Fibroblast of lung (primary cell): ENCODE results near the gene RING1. TPM values are rescaled to one million over a fixed set of nuclear protein-coding genes. Genes with fewer than 3 reads are reported as not detected.

Source experiments
- DNase-seq, 2 donors: peaks; one replicate each; pipeline versions ENCODE4 v3.0.0 to v3.0.0-alpha.2; 2010; ENCODE audit warnings: low read depth in 2 of 2
- H2AFZ ChIP-seq: 2 replicates; pipeline ENCODE4 v1.5.1; 2012; ENCODE audit warnings: low read length, control low read depth, inconsistent platforms
- H3K27ac ChIP-seq: 2 replicates; pipeline ENCODE4 v1.5.1; 2011; ENCODE audit warnings: low read length, control low read depth; ENCODE audit not compliant: insufficient read depth
- H3K27me3 ChIP-seq: 2 replicates; pipeline ENCODE4 v1.5.1; 2011; ENCODE audit warnings: mild to moderate bottlenecking, low read length; ENCODE audit not compliant: control insufficient read depth, insufficient read depth
- H3K36me3 ChIP-seq: 2 replicates; pipeline ENCODE4 v1.5.1; 2011; ENCODE audit warnings: low read length; ENCODE audit not compliant: control insufficient read depth, insufficient read depth
- H3K4me1 ChIP-seq: 2 replicates; pipeline ENCODE4 v1.5.1; 2011; ENCODE audit warnings: low read length; ENCODE audit not compliant: control insufficient read depth, insufficient read depth; ENCODE audit errors: extremely low read depth
- H3K4me2 ChIP-seq: 2 replicates; pipeline ENCODE4 v1.5.1; 2011; ENCODE audit warnings: low read length, control low read depth; ENCODE audit not compliant: insufficient read depth; ENCODE audit errors: extremely low read depth
- H3K4me3 ChIP-seq, 4 experiments: fragments of 200-600 bp in 1 of 4; sonication (generic) in 1 of 4; replicated peaks in 1 of 4; 2 replicates each; pipeline ENCODE4 v1.5.1; 2011 to 2016; ENCODE audit warnings: low read length in 4 of 4, low read depth in 3 of 4, mild to moderate bottlenecking in 3 of 4, control low read depth in 2 of 4, inconsistent platforms in 1 of 4, mixed read lengths in 1 of 4; ENCODE audit not compliant: insufficient read depth in 1 of 4; ENCODE audit errors: control extremely low read depth in 1 of 4
- H3K79me2 ChIP-seq: 2 replicates; pipeline ENCODE4 v1.5.1; 2012; ENCODE audit warnings: mild to moderate bottlenecking, low read length, inconsistent platforms; ENCODE audit not compliant: control insufficient read depth, insufficient read depth
- H3K9ac ChIP-seq: 2 replicates; pipeline ENCODE4 v1.5.1; 2011; ENCODE audit warnings: mild to moderate bottlenecking, low read length, control low read depth; ENCODE audit not compliant: insufficient read depth
- H3K9me3 ChIP-seq: 2 replicates; pipeline ENCODE4 v1.5.1; 2012; ENCODE audit warnings: low read depth, low read length; ENCODE audit not compliant: control insufficient read depth, insufficient read depth
- H4K20me1 ChIP-seq: 2 replicates; pipeline ENCODE4 v1.5.1; 2011; ENCODE audit warnings: low read length; ENCODE audit not compliant: control insufficient read depth, insufficient read depth; ENCODE audit errors: extremely low read depth
- CTCF ChIP-seq, 2 donors: IDR thresholded peaks in 1 of 2; conservative IDR thresholded peaks in 1 of 2; 1 replicate in 1 of 2; 2 replicates in 1 of 2; pipeline ENCODE4 v1.5.1; 2011 to 2012; ENCODE audit warnings: low read length in 2 of 2, control low read depth in 1 of 2, inconsistent platforms in 1 of 2, low read depth in 1 of 2, mild to moderate bottlenecking in 1 of 2
- EZH2 ChIP-seq: IDR thresholded peaks from 2 replicates; pipeline ENCODE4 v1.5.1; 2012; ENCODE audit warnings: low read length, control low read depth, mild to moderate bottlenecking; ENCODE audit errors: missing control alignments
- polyA plus RNA-seq, 2 donors: library from polyadenylated mRNA; depleted of rRNA in 1 of 2; stranded (reverse) in 1 of 2; unstranded in 1 of 2; fragments of >200 nt; gene quantifications; 2 replicates each; pipeline ENCODE4 v1.2.1, GENCODE V29; 2011 to 2012; ENCODE audit warnings: missing spikeins in 1 of 2
- total RNA-seq: library from RNA; depleted of rRNA; stranded (reverse); fragments of >200 nt; gene quantifications from 2 replicates; pipeline ENCODE4 v1.2.1, GENCODE V29; 2014

Gene RING1
- total and polyA plus RNA-seq, 2 donors (not counting 1 experiment from before 2014, with no cell fraction given), result 24.7 to 30.6 TPM

GRCh38 chr6:33191383-33192104 lies 16.8 kb upstream of the RING1 start:
- no peak for TF ChIP-seq CTCF (conservative IDR thresholded peaks at IDR 0.05 in 1 of 2, IDR thresholded peaks at IDR 0.05 in 1 of 2; ENCODE audit: low read depth in 1 of 2, low read length in 2 of 2)
- peak; percentile 89 for TF ChIP-seq EZH2
- no peaks in the 10 kb centered on the region for H3K4me1 ChIP-seq
- H3K4me3 ChIP-seq, result no peak overlapping the region
- H3K27ac ChIP-seq, result no peak overlapping the region
- H3K9me3 ChIP-seq, result no peaks in the 10 kb centered on the region
- H3K79me2 ChIP-seq, result no peaks in the 10 kb centered on the region
- DNase-seq, result no peak
- H3K4me2 ChIP-seq, result no peak overlapping the region
- peaks cover 23% of the 10 kb centered on the region for H3K27me3 ChIP-seq
- H3K36me3 ChIP-seq, result peaks cover 13% of the 10 kb centered on the region
- no peaks in the 10 kb centered on the region for H4K20me1 ChIP-seq
- no peak overlapping the region for H3K9ac ChIP-seq
- no peak overlapping the region for H2AFZ ChIP-seq

- Histone ChIP-seq H3K36me3 (peaks cover 13% of the 10 kb centered on the region), H3K4me1 (no peaks in the 10 kb centered on the region), H4K20me1 (no peaks in the 10 kb centered on the region), H3K79me2 (no peaks in the 10 kb centered on the region), H3K9me3 (no peaks in the 10 kb centered on the region), H3K4me3 (peak within 1 kb of the TSS in 2 of 4 experiments; percentile 35 to 37), H2AFZ (no peak within 1 kb of the TSS), H3K4me2 (peak within 1 kb of the TSS; percentile 8), H3K27ac (no peak within 1 kb of the TSS), H3K9ac (no peak within 1 kb of the TSS), H3K27me3 (peaks cover 23% of the 10 kb centered on the region)
- DNase-seq, result no peak
- TF ChIP-seq EZH2 (peak; percentile 96), CTCF (conservative IDR thresholded peaks at IDR 0.05 in 1 of 2, IDR thresholded peaks at IDR 0.05 in 1 of 2; ENCODE audit: low read depth in 1 of 2, low read length in 2 of 2) (no peak)
Observed at GRCh38 chr6:33192105-33192646, 16.1 kb upstream of the RING1 start, which contains the start of gene COL11A2. Gene COL11A2, minus strand, starts transcription at chr6:33192467. Its CDS starts 227 bp downstream, at chr6:33192240.

- H3K4me1 ChIP-seq, result no peaks in the 10 kb centered on the region
- H4K20me1 ChIP-seq, result no peaks in the 10 kb centered on the region
- H2AFZ ChIP-seq, result no peak overlapping the region
- no peaks in the 10 kb centered on the region for H3K9me3 ChIP-seq
- H3K4me3 ChIP-seq, result peak overlapping the region in 2 of 4 experiments; percentile 35 to 37
- peaks cover 13% of the 10 kb centered on the region for H3K36me3 ChIP-seq
- peak in 1 of 2 donors; percentile 23 for DNase-seq
- H3K27ac ChIP-seq, result no peak overlapping the region
- H3K27me3 ChIP-seq, result peaks cover 23% of the 10 kb centered on the region
- peak overlapping the region; percentile 8 for H3K4me2 ChIP-seq
- TF ChIP-seq EZH2 (peak; percentile 91), CTCF (conservative IDR thresholded peaks at IDR 0.05 in 1 of 2, IDR thresholded peaks at IDR 0.05 in 1 of 2; ENCODE audit: low read depth in 1 of 2, low read length in 2 of 2) (no peak)
- no peaks in the 10 kb centered on the region for H3K79me2 ChIP-seq
- H3K9ac ChIP-seq, result no peak overlapping the region
Observed at GRCh38 chr6:33192671-33193602, 15.4 kb upstream of the RING1 start.
